Midbrain (tissue), 1 donor: Measurements from ENCODE around the gene TRAF2.

Experiments used
- DNase-seq: peaks from one replicate; lab custom pipeline; 2025; lab: John Stamatoyannopoulos, UW

TRAF2 gene

DNA sequence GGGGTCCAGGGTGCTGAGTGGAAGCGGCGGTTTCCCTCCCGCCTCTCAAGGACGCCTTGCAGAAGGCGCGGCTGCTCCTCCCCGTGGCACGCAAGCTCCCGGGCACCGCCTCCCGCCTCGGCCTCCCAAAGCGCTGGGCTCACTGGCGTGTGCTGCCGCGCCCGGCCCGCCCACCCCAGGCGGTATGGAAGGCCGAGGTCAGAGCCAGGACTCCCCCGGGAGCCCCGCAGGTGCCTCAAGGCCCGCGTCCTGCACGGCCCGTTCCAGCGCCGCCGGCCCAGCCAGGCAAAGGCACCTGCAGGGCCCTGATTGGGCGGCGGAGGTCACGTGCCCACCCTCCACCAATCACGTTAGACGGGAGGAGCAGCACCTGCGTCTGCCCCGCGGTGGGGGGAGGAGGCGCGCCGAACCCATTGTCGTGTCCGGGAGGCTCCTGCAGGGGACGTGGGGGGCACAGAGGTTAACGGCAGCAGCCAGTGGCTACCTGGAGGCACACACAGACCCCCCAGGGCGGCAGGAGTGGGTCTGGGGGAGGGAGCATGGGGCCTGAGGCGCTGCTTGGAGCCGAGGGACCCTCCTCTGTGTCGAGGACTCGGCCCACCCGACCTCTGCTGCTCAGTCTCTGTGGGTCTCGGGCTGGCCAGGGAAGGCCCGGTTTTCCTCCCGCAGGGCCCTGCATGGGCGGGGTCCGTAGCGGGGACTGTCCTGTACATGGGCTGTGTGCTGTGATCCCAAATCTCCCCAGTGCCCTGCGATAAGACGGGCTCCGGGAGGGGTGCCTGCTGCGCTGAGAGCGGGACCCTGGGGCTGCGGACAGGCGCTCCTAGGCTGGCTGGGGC lies 63.7 kb downstream of the TRAF2 start:
- peak; percentile 95 for DNase-seq

DNA sequence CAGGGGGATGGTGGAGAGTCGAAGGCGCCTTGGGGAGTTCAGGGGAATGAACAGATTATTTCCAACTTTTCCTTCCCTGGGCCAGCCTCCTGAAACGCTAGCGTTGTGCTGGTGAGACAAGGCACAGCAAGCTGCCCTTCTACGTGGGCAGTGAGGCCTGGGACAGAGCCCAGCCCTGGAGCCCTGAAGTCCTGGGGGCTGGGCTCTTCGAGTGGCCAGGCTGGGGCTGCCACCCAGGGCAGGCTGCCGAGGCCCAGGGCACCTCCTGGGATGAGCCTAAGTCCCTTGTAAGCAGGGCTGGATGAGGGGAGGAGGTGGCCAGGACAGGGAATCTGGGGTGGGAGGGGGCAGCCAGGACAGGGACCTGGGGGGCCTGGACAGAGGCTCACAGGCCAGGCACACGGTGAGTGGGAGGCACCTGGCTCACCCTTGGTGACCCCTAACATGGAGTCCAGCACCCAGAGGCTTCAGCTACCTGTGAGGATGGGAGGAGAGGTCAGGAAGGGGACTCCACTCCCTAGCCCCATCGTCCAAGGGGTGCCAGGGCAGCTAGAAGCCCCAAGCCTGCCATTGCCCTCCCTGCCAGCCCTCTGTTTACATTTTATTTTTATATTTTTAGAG lies 64.5 kb downstream of the TRAF2 start:
- no peak for DNase-seq

DNA sequence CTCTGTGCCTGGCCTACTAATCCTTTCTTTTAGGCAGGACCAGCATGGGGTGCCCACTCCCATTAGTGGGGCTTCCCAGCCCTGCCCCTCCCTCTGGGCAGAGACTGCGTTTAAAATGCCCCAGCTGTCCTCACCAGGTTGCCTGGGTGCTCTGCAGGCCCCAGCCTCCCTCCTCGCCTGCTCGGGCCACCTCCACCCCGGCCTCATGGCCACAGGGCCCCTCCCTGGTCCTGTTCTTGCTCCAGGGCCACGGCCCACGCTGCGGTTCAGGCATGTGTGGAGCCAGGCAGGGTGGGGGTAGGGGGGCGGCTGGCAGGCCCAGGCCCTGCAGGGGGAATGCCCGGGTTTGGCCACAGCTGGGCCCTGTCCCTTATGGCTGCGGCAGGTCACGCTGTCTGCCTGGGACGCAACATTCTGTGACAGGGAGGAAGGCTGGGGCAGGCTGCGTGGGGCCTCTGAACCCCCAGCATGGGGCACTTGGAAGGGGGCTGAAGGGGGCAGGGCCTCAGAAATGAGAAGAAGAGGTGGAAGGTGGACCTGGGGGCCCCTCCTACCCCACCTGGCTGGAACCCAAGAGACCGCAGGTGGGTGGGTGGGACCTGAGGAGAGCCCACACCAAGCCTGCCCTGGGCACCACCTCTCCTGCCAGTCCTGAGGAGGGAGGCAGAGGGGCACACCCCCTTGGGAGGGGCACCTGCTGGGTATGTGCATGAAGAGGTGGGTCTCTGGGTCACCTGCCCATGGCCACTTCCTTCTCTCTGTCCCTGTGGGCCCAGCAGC lies 65.4 kb downstream of the TRAF2 start, which contains the start of gene LCN12:
Gene LCN12, plus strand, starts transcription at position 733 of the 780 bp plus-strand sequence. CDS start 55 bp downstream, outside the sequence.
- no peak for DNase-seq

- DNase-seq: peak; percentile 63
Observed at GRCh38 chr9:136952321-136952850, 66.1 kb downstream of the TRAF2 start.

DNA sequence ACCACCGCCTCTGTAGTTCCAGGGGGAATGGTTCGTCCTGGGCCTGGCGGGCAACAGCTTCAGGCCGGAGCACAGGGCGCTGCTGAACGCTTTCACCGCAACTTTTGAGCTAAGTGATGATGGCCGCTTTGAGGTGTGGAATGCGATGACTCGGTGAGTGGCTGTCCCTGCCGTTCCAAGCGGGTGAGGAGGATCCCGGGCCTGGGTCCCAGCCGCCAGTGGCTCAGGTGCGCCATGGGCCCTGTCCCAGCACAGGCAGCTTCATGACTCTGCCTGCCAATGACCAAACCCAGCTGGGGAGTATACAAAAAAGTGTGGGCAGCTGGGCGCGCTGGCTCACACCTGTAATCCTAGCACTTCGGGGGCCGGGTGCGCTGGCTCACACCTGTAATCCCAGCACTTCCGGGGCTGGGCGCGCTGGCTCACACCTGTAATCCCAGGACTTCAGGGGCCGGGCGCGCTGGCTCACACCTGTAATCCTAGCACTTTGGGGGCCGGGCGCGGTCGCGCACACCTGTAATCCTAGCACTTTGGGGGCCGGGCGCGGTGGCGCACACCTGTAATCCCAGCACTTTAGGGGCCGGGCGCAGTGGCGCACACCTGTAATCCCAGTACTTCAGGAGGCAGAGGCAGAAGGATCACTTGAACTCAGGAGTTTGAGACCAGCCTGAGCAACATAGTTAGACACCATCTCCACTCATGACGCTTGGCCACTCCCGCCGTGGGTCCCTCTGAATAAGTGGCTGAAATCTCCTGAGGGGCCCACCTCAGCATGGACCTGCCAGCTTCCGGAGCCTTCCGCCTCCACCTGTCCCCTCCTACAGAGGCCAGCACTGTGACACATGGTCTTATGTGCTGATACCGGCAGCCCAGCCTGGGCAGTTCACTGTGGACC lies 66.8 kb downstream of the TRAF2 start:
- DNase-seq: no peak

DNA sequence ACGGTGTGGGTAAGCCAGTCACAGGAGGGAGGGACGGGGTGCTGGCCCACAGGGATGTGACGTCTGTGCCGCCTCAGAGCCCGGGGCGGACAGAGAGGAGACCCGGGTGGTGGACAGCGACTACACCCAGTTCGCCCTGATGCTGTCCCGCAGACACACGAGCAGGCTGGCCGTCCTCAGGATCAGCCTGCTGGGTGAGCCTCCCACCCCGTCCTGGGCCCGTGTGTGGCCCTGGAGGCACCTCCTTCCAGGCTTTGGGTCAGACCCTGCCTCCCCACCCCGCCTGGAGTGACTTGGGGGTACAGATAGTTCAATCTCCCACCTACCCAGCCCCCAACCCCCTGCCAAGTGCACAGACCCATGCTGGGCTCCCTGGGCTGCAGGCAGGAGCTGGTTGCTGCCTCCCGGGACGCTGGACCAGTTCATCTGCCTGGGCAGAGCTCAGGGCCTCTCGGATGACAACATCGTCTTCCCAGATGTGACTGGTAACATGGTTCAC lies 67.5 kb downstream of the TRAF2 start:
- no peak for DNase-seq

GRCh38 chr9:136954270-136955083 lies 68.2 kb downstream of the TRAF2 start:
- no peak for DNase-seq

- no peak for DNase-seq
Observed at GRCh38 chr9:136955202-136955942, 69.1 kb downstream of the TRAF2 start.

DNA sequence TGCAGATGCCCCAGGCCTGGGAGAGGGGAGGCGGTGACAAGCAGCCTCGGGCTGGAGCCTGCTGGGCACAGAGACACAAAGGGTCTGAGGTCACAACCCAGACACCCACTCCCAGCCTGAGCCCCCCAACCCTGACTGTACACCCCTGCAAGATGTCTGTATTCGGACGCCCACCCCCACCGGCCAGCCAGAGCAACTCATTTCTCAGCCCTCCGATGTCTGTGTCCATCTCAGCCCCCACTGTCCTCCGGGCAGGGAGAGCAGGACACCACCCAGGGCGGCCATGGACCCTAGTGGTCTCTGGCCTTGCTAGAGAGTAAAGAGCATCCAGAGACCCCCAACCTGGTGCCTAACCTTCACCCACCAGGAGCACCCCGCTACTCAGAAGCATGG lies 69.6 kb downstream of the TRAF2 start:
- no peak for DNase-seq

GRCh38 chr9:136956604-136957003 lies 70.3 kb downstream of the TRAF2 start:
- DNase-seq: no peak

DNA sequence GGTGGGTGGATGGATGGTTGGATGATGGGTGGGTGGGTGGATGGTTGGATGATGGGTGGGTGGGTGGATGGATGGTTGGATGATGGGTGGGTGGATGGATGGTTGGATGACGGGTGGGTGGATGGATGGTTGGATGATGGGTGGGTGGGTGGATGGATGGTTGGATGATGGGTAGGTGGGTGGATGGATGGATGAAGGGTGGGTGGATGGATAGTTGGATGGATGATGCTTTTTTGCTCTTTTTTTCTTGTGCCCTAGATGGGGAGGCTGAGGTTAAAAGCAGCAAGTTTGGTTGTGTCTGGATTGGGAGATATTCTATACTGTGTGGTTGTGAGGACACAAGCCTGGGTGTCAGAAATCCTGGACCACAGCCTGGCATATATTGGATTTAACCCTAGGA lies 71.1 kb downstream of the TRAF2 start:
- no peak for DNase-seq

DNA sequence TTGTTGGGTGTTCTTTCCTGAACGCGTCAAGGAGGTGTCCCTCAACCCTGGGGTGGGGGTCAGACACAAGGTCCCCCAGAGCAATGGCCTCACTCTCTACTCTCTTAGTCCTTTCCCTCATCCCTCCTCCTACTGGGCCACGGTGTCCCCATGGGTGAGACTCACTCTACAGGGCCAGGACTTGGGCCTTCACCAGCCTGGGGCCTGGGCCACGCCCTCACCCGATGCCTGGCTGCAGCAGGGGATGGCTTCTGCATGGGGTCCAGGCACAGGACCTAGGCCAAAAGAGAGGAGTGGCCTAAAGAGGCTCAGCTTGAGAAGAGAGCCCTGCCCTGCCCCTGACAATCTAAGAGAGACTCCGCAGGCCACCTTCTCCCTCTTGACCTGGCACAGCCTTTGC lies 71.6 kb downstream of the TRAF2 start:
- DNase-seq: no peak

DNA sequence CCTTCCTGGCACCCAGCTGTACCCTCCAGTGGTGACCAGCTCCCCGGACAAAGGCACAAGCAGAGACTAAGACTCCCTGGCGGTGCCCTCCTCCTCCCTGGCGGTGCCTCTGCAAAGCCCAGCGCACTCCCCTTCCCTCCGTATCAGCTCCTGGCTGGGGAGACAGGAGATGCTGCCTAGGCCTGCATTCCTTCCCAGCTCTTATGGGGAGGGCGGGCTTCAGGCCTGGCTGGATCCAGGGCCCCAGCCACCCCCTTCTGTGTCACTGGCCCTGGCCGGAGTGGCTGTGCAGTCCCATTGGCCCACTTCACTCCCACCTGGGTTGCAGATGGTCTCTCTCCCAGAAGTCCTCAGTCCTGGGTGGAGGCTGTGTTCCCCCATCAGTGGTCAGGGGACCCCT lies 72.2 kb downstream of the TRAF2 start:
- DNase-seq: no peak

DNA sequence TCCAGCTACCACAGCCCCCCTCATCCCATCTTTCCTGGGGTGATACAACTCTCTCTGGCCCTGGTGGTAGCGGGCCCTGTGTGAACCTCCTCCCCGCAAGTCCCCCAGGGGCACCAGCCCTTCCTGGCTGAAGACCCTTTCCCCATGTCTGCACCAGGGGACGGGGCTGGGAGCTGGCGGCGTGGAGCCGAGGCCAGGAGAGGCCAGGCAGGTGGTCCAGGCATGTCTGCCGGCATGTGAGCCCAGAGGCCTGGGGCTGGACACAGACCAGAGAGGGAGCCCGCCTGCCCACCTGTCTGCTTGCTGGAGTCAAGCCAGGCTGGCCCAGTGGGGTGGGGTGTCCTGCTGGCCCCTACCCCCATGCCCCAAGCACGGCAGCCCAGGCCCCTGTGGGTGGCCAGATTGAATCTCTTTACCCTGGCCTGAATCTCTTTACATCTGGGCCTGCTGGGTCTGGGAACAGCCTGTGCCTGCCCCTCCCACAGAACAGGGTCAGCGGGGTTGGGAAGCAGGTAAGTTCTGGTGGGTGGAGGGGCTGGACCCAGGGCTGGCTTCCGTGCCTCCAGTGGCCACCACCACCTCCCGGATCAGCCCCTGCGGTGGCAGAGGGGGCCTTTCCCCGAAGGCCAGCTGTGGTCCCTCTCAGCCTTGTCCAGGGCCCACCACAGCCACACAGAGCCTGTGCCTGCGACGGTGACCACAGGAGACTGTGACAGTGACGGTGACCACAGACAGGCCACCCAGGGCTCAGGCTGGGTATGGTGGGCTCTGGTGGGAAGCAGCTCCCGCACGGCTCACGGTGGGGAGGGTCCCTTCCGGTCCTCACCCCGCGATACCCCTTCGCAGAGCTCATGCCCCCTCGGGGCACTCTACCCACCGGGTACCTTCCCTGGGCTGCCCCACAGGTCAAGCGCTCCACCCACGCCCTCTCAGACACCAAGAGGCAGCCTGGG lies 72.9 kb downstream of the TRAF2 start:
- no peak for DNase-seq

DNA sequence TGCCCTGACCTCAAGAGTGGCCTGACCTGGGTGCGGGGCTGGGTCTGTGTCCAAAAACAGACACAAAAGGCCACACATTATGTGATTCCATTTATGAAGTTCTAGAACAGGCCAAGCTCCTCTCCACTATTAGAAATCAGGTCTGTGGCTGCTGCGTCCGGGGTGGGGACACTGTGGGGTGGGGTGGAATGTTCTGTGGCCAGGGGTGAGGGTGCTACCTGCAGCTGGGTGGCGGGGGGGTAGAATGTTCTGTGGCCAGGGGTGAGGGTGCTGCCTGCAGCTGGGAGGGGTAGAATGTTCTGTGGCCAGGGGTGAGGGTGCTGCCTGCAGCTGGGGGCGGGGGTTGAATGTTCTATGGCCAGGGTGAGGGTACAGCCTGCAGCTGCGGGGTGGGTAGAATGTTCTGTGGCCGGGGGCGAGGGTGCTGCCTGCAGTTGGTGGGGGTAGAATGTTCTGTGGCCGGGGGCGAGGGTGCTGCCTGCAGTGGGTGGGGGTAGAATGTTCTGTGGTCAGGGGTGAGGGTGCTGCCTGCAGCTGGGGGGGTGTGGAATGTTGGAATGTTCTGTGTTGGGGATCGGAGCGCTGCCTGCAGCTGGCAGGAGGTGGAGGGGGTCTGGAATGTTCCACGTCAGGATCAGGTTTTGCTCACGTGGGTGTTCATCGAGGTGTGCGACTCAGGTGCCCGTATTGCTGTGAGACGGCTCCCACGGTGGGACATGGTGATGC lies 74.1 kb downstream of the TRAF2 start:
- DNase-seq: no peak

DNA sequence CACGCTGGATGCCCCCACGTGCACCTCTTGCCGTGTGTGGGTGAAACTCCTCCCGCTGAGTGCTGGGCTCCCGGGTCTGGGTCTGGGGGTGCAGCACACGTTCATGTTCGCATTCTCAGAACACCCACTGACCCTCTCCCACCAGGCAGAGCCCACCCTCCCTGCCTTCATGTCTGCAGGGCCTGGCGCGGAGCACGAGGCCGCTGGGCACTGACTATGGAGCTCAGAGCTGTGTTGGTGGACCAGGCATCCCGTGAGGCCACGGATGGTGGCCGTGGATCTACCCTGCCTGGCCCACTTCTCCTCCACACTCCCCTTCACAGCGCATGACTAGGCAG lies 74.6 kb downstream of the TRAF2 start:
- no peak for DNase-seq

- DNase-seq: peak; percentile 32
Observed at GRCh38 chr9:136961279-136962065, 75.2 kb downstream of the TRAF2 start.
